NOMO-1 (cell line): ENCODE data around the gene DNAJC4.

Experiments used
- DNase-seq, 2 experiments: peaks; one replicate each; lab custom pipeline; 2025; ENCODE audit not compliant: unreplicated experiment in 2 of 2; lab: John Stamatoyannopoulos, UW

The DNAJC4 gene

DNA sequence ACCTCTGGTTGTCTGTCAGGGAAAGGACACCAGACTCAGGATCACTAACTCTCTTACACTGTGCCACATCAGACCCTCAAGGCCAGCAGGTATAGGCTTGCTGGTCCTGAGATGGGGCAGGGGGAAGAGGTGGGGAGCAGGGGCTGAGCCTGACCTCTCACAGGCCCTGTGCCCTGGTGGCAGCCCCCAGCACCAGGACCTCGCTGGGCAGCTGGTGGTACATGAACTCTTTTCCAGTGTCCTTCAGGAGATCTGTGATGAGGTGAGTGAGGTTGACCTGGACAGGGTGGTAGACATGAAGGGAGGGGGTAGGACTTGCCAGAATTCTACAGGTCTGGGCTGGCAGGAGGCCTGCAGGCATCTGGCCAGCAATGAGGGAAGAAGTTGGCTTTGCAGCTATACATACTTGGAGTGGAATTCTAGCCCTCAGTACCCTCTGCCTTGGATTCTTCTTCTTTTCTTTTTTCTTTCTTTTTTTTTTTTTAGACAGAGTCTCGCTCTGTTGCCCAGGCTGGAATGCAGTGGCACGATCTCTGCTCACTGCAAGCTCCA, 2.9 kb upstream of the DNAJC4 start:
- DNase-seq, result no peak

- no peak for DNase-seq
Observed at GRCh38 chr11:64229090-64229743, 1.1 kb upstream of the DNAJC4 start.

DNA sequence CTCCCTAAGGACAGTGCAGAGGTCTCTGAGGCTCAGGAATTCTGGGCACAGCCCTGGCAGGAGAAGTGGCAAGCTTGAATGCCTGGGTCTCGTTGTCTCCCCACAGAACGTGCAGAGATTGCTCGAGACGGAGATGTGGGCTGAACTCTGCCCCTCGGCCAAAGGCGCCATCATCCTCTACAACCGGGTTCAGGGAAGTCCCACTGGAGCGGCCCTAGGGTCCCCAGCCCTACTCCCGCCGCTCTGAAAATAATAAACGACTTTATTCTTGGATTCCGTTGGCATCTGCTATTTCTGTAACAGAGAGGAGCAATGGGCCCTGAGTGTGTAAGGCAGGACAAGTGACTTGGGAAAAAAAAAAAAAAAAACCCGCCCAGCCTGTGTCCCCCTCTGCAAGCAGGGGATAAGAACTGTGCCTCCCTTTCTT, 591 bp upstream of the DNAJC4 start:
- DNase-seq, result no peak

GRCh38 chr11:64230985-64231365, 627 bp downstream of the DNAJC4 start:
- DNase-seq, result peak; percentile 47 to 67

GRCh38 chr11:64231546-64231945, 1.2 kb downstream of the DNAJC4 start:
- no peak for DNase-seq

DNA sequence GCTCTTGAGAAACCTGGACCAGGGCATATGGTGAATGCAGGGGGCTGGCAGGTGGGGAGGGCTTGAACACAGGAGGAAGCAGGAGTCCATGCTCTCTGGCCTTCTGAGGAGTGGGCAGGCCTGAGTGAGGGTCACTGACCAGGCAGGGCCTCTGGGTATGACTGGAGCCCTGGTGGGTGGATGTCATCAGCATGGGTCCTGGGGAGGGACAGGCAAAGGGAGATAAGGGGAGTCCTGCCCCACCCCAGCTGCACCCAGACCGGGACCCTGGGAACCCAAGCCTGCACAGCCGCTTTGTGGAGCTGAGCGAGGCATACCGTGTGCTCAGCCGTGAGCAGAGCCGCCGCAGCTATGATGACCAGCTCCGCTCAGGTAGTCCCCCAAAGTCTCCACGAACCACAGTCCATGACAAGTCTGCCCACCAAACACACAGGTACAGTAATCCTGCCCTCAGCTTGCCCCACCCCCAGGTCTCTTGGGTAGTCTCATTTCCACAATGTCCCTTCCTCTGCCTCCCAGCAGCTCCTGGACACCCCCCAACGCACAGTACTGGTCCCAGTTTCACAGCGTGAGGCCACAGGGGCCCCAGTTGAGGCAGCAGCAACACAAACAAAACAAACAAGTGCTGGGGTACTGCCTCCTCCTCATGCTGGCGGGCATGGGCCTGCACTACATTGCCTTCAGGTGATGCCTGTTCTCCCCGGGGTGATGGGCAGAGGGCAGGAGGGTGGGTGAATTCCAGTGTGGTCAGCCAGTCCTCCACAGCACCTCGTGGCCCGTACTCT, 2.0 kb downstream of the DNAJC4 start:
- no peak for DNase-seq

DNA sequence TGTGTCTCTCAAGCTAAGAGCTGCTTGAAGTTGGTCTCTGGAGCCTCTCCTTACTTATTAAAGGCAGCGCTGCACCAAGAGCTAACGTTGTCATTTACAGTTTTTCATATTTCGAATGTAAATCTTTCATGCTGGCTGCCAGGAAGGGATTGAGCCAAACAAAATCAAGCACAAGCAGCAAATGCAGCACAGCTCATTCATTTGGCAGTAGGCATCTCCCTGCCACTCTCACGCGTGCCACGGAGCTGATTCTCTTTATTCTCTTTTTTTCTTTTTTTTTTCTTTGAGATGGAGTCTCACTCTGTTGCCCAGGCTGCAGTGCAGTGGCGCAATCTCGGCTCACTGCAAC, 2.6 kb downstream of the DNAJC4 start:
- DNase-seq, result no peak

- DNase-seq, result no peak
Observed at GRCh38 chr11:64233913-64234586, 3.7 kb downstream of the DNAJC4 start, which contains the start of gene VEGFB. VEGFB (plus strand) TSS chr11:64234584; CDS start chr11:64234834, 250 bp downstream.

DNA sequence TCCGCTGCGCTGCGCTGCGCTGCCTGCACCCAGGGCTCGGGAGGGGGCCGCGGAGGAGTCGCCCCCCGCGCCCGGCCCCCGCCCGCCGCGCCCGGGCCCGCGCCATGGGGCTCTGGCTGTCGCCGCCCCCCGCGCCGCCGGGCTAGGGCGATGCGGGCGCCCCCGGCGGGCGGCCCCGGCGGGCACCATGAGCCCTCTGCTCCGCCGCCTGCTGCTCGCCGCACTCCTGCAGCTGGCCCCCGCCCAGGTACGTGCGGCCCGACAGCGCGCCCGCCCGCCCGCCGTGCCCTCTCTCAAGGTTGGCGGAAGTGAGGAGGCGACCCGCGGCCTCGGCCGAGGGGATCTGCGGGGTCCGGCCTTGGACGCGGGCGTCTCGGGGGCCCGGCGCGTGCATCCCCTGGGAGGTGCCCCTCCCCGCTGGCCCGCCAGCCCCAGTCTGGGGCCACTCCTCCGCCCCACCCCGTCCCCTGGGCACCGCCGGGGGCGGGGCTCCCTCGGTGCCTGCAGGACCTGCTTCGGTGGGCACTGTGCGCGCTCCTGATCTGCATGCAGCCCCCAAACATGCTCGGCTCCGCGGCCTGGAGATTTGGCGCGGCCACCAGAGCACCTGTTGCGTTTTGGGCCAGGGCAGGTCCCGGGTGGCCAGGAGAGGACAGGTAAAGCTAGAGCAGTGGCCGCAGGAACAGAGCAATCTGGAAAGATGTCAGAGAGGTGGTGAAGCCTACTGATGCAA, 4.5 kb downstream of the DNAJC4 start:
- peak in 1 of 2 experiments; percentile 43 for DNase-seq

DNA sequence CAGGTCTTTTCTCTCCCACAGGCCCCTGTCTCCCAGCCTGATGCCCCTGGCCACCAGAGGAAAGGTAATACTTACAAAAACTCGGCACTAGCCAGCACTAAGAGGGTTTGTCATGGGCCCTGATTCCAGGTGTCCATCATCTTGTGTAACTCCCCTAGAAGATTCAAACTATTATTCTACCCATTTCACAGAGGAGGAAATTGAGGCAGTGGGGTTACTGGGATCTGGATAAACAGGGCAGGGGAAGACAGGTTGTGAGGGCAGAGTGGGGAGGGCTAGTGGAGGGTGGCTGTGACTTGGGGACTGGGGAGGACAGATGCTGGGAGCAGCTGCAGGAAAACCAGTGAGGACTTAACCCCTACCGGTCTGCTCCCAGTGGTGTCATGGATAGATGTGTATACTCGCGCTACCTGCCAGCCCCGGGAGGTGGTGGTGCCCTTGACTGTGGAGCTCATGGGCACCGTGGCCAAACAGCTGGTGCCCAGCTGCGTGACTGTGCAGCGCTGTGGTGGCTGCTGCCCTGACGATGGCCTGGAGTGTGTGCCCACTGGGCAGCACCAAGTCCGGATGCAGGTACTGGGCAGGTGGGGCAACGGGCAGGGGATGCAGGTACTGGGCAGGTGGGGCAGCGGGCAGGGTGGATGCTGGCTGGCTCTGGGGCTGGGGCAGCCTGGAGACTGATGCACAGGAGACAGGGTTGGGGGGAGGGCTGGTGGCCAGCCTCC, 5.3 kb downstream of the DNAJC4 start:
- no peak for DNase-seq

- no peak for DNase-seq
Observed at GRCh38 chr11:64237484-64237951, 7.2 kb downstream of the DNAJC4 start.

- DNase-seq, result no peak
Observed at GRCh38 chr11:64238076-64238475, 7.7 kb downstream of the DNAJC4 start.

DNA sequence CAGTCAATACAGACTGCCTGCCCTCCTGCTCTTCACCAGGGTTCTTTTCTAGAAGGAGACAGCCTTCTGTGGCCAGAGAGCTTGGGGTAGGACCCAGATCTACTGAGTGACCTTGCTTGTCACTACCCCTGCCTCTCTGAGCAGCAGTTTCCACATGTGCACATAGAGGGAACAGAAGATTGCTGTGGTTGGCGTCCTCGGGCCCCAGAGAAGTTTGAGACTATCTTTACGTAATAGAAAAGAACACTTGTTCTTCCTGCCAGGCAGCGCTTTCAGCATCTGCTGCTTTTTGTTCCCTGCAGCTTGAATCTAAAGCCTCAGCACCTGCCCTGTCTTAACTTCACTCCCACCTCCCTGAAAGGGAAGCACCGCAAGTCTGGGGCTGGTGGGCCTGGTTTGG, 8.7 kb downstream of the DNAJC4 start:
- peak; percentile 69 to 75 for DNase-seq

GRCh38 chr11:64239662-64240434, 9.5 kb downstream of the DNAJC4 start:
- DNase-seq, result peak; percentile 93 to 96

- peak; percentile 91 to 96 for DNase-seq
Observed at GRCh38 chr11:64240435-64241240, 10.3 kb downstream of the DNAJC4 start, which contains the start of gene FKBP2. FKBP2 (plus strand) TSS chr11:64241095; CDS start chr11:64242388, 1,293 bp downstream.

DNA sequence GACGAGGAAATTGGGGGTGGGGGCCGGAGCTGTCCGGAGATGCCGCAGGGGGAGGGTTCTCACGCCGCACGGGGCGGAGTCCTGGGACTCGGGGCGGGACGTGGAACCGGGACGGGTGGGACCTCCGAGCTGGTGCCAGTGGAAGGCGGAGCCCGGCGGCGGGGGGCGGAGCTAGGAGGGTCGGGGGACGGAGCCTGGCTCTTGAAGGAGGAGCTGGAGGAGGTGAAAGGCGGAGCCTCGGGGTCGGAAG, 10.8 kb downstream of the DNAJC4 start:
- DNase-seq, result peak in 1 of 2 experiments; percentile 98

DNA sequence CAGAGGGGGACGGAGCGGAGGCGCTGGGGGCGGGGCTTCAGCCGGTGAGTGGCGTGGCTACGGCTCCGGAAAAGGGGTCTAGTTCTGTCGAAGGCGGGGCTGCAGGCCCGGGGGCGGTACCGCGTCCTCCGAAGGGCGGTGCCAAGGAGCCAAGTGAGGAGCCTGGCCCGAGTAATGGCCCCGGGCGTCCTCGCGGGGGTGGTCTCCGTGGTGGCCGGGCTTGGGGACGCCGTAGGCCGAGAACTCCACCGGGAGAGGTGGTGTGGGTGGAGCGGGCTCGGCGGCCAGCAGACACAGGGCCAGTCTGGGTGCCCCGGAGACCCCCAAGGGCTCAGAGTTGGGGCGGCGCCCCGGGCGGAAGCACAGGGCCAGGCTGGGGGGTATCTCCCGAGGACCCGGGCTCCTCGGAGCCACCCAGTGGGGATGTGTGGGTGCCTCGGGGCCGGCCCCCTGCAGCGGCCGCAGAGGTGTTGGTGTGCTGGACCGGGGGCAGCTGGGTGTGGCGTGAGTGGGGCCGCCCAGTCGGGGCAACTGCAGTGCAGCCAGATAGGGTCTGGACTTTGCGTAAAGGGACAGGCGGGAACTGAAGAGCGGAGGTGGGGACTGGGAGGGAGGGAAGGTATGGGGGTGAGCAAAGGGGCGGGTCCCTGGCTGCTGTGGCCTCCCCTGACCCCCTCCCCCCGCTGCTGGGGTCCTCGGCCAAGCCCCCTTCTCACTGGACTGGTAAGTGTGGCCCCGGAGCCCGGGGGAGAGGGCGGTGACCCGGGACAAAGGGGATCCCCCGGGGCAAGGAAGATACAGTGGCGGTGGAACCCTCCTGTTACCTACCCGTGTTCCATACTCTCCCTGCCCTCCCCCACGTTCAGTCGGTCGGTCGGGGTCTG, 11.4 kb downstream of the DNAJC4 start:
- DNase-seq, result peak in 1 of 2 experiments; percentile 97
